H9 (cell line): ENCODE data around the gene LPAR6. TPM values are rescaled to one million over a fixed set of nuclear protein-coding genes. Genes with fewer than 3 reads are reported as not detected.
A peak's percentile ranks its signal among the peaks of the same experiment; 100 is the strongest.
"Not testable (repeated sequence)": the region's sequence is repeated elsewhere in the genome, so short reads cannot be mapped to it uniquely, and the experiment has no call there.

Experiments
- DNase-seq: peaks from one replicate; pipeline ENCODE4 v3.0.0-alpha.2; 2017
- H2AFZ ChIP-seq: one replicate; pipeline ENCODE4 v1.6.1; 2013; ENCODE audit warnings: mild to moderate bottlenecking, low read length, control low read depth, moderate library complexity
- H2AK5ac ChIP-seq: 2 replicates; pipeline ENCODE4 v1.6.1; 2013; ENCODE audit warnings: low read length, control low read depth, mixed read lengths; ENCODE audit not compliant: insufficient read length
- H2BK120ac ChIP-seq: one replicate; pipeline ENCODE4 v1.6.1; 2013; ENCODE audit warnings: low read depth, mild to moderate bottlenecking, low read length, control low read depth, inconsistent platforms; ENCODE audit not compliant: poor library complexity, severe bottlenecking
- H2BK12ac ChIP-seq: 2 replicates; pipeline ENCODE4 v1.6.1; 2013; ENCODE audit warnings: low read length, control low read depth, mixed read lengths, low read depth; ENCODE audit not compliant: insufficient read length
- H2BK15ac ChIP-seq: 2 replicates; pipeline ENCODE4 v1.6.1; 2013; ENCODE audit warnings: low read depth, low read length, control low read depth
- H2BK20ac ChIP-seq: one replicate; pipeline ENCODE4 v1.6.1; 2013; ENCODE audit warnings: low read depth, mild to moderate bottlenecking, low read length, control low read depth, inconsistent platforms; ENCODE audit not compliant: poor library complexity, severe bottlenecking
- H2BK5ac ChIP-seq: 2 replicates; pipeline ENCODE4 v1.6.1; 2013; ENCODE audit warnings: low read length, control low read depth, mixed read lengths; ENCODE audit not compliant: insufficient read length
- H3K14ac ChIP-seq: 2 replicates; pipeline ENCODE4 v1.6.1; 2013; ENCODE audit warnings: low read length, control low read depth; ENCODE audit not compliant: insufficient read depth
- H3K18ac ChIP-seq: 2 replicates; pipeline ENCODE4 v1.6.1; 2013; ENCODE audit warnings: low read depth, mild to moderate bottlenecking, mixed read lengths, low read length, control low read depth; ENCODE audit not compliant: insufficient read length
- H3K23ac ChIP-seq: 2 replicates; pipeline ENCODE4 v1.6.1; 2013; ENCODE audit warnings: low read length, control low read depth, mixed read lengths, low read depth; ENCODE audit not compliant: insufficient read length
- H3K23me2 ChIP-seq: 2 replicates; pipeline ENCODE4 v1.6.1; 2013; ENCODE audit warnings: low read depth, mild to moderate bottlenecking, mixed read lengths, low read length, control low read depth; ENCODE audit not compliant: insufficient read length, poor library complexity, severe bottlenecking
- H3K27ac ChIP-seq: 2 replicates; pipeline ENCODE4 v1.5.1; 2013; ENCODE audit warnings: low read length, control low read depth, mixed read lengths, low read depth; ENCODE audit not compliant: insufficient read length
- H3K27me3 ChIP-seq: 2 replicates; pipeline ENCODE4 v1.6.1; 2013; ENCODE audit warnings: low read length, control low read depth, inconsistent platforms; ENCODE audit not compliant: insufficient read depth
- H3K4ac ChIP-seq: 2 replicates; pipeline ENCODE4 v1.6.1; 2013; ENCODE audit warnings: low read depth, mild to moderate bottlenecking, control low read depth, inconsistent platforms, low read length, moderate library complexity
- H3K4me1 ChIP-seq: 2 replicates; pipeline ENCODE4 v1.6.1; 2013; ENCODE audit warnings: low read length, control low read depth, inconsistent platforms; ENCODE audit not compliant: insufficient read depth
- H3K4me2 ChIP-seq: 2 replicates; pipeline ENCODE4 v1.6.1; 2013; ENCODE audit warnings: low read length, control low read depth, mixed read lengths; ENCODE audit not compliant: insufficient read length, insufficient read depth
- H3K56ac ChIP-seq: 2 replicates; pipeline ENCODE4 v1.6.1; 2013; ENCODE audit warnings: low read depth, mild to moderate bottlenecking, mixed read lengths, low read length, control low read depth; ENCODE audit not compliant: insufficient read length
- H3K79me1 ChIP-seq: 2 replicates; pipeline ENCODE4 v1.6.1; 2013; ENCODE audit warnings: low read depth, mild to moderate bottlenecking, moderate library complexity, low read length, control low read depth, inconsistent platforms; ENCODE audit not compliant: insufficient read depth, poor library complexity, severe bottlenecking
- H3K79me2 ChIP-seq: 2 replicates; pipeline ENCODE4 v1.6.1; 2013; ENCODE audit warnings: low read length, control low read depth, inconsistent platforms; ENCODE audit not compliant: insufficient read depth
- H3K9ac ChIP-seq: 2 replicates; pipeline ENCODE4 v1.6.1; 2013; ENCODE audit warnings: low read length, control low read depth, mixed read lengths; ENCODE audit not compliant: insufficient read length; ENCODE audit errors: extremely low read depth
- H3K9me3 ChIP-seq: one replicate; pipeline ENCODE4 v1.6.1; 2013; ENCODE audit warnings: low read depth, low read length, inconsistent platforms; ENCODE audit not compliant: control insufficient read depth
- H3T11ph ChIP-seq: one replicate; pipeline ENCODE4 v1.6.1; 2013; ENCODE audit warnings: mild to moderate bottlenecking, low read length, control low read depth, inconsistent platforms
- H4K20me1 ChIP-seq: one replicate; pipeline ENCODE4 v1.6.1; 2013; ENCODE audit not compliant: control insufficient read depth, insufficient read length, insufficient read depth
- H4K5ac ChIP-seq: 2 replicates; pipeline ENCODE4 v1.6.1; 2013; ENCODE audit warnings: low read depth, mild to moderate bottlenecking, mixed read lengths, low read length, control low read depth; ENCODE audit not compliant: insufficient read length
- H4K8ac ChIP-seq: replicated peaks from 2 replicates; pipeline ENCODE4 v1.6.1; 2013; ENCODE audit warnings: low read length, control low read depth, mixed read lengths, low read depth; ENCODE audit not compliant: insufficient read length
- H4K91ac ChIP-seq: 2 replicates; pipeline ENCODE4 v1.6.1; 2013; ENCODE audit warnings: low read depth, mild to moderate bottlenecking, moderate library complexity, mixed read lengths, low read length, control low read depth; ENCODE audit not compliant: insufficient read length
- H3K27ac Mint-ChIP-seq, 3 experiments: 2 replicates in 2 of 3; 3 replicates in 1 of 3; pipeline ENCODE4 v1.8.0; 2020 to 2021; ENCODE audit warnings: mixed read lengths in 3 of 3, mild to moderate bottlenecking in 1 of 3, moderate library complexity in 1 of 3
- H3K27me3 Mint-ChIP-seq: 2 replicates; pipeline ENCODE4 v1.8.0; 2021; ENCODE audit warnings: low read depth, mild to moderate bottlenecking, moderate library complexity, mixed read lengths
- H3K36me3 Mint-ChIP-seq, 3 experiments: 2 replicates in 2 of 3; 3 replicates in 1 of 3; pipeline ENCODE4 v1.8.0; 2020 to 2021; ENCODE audit warnings: low read depth in 3 of 3, mixed read lengths in 3 of 3; ENCODE audit not compliant: insufficient read depth in 1 of 3
- H3K4me1 Mint-ChIP-seq, 2 experiments: 2 replicates each; pipeline ENCODE4 v1.8.0; 2020; ENCODE audit warnings: mixed read lengths in 2 of 2
- H3K4me3 Mint-ChIP-seq, 2 experiments: 2 replicates in 1 of 2; 3 replicates in 1 of 2; pipeline ENCODE4 v1.8.0; 2020 to 2021; ENCODE audit warnings: mild to moderate bottlenecking in 2 of 2, mixed read lengths in 2 of 2, moderate library complexity in 1 of 2
- H3K9me3 Mint-ChIP-seq, 2 experiments: 2 replicates in 1 of 2; 3 replicates in 1 of 2; pipeline ENCODE4 v1.8.0; 2020; ENCODE audit warnings: mild to moderate bottlenecking in 2 of 2, mixed read lengths in 2 of 2, moderate library complexity in 1 of 2
- whole genome bisulfite sequencing: extraction: QIAGEN DNeasy Blood & Tissue Kit; methylation state at CpG from one replicate; pipeline ENCODE4 v1.1.7; 2013; ENCODE audit warnings: missing lambda C conversion rate, low lambda C conversion rate, mixed read lengths; ENCODE audit not compliant: insufficient read length; ENCODE audit errors: extremely low coverage; 5-methylcytosine and 5-hydroxymethylcytosine counted together
- total RNA-seq: library from RNA; stranded (reverse); gene quantifications from 2 replicates; pipeline ENCODE4 v1.2.1, GENCODE V29; 2021
- TF ChIP-seq, protein P1 (sequence below): fragments of 200-600 bp; sonication (generic); conservative IDR thresholded peaks from 3 replicates; pipeline ENCODE4 v1.8.0; 2021; ENCODE audit warnings: antibody characterized with exemption, mild to moderate bottlenecking

LPAR6 gene
- total RNA-seq, 1 experiment from 2014 or later = 4.2 TPM

DNA sequence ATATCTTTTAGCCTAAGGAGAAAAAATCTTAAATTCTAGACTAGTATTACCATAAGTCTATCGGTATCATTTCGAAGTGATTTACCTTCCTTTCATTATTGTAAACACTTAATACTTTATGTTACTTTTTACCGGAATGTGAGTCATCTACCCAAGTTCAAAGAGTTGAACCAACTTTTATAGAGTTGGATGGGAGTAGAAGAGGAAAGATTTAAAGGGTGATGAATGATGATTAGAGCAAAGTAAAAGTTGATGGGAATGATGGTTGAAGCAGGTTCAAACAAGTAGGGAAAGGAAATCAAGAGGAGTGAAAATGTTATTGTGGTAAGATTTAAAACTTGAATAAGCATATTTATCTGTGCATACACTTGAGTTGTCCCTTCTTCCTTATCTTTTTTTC, 11.3 kb upstream of the LPAR6 start:
- DNase-seq = no peak
- Histone ChIP-seq H2BK20ac (no peak overlapping the region), H3K9ac (no peak overlapping the region), H2AK5ac (no peak overlapping the region), H3K18ac (no peak overlapping the region), H3K4ac (no peak overlapping the region), H3K9me3 (no peaks in the 10 kb centered on the region), H2BK15ac (no peak overlapping the region), H3K23ac (no peak overlapping the region), H2BK12ac (no peak overlapping the region), H4K5ac (no peak overlapping the region), H3K56ac (no peak overlapping the region), H3K79me2 (no peaks in the 10 kb centered on the region), H3K23me2 (no peaks in the 10 kb centered on the region), H2BK120ac (no peak overlapping the region), H4K20me1 (no peaks in the 10 kb centered on the region), H2BK5ac (no peak overlapping the region), H3K14ac (no peak overlapping the region), H2AFZ (no peak overlapping the region), H3K4me1 (no peaks in the 10 kb centered on the region), H4K91ac (no peak overlapping the region), H3K4me2 (no peak overlapping the region), H3T11ph (no peak overlapping the region), H3K27ac (no peak overlapping the region), H4K8ac (no peak overlapping the region), H3K27me3 (no peaks in the 10 kb centered on the region), H3K79me1 (no peaks in the 10 kb centered on the region)
- Mint-ChIP-seq H3K4me1 (no peaks in the 10 kb centered on the region), H3K27ac (no peak overlapping the region), H3K27me3 (no peaks in the 10 kb centered on the region), H3K4me3 (no peak overlapping the region), H3K9me3 (peaks cover 14 to 17% of the 10 kb centered on the region in 2 experiments; a peak in 3 of 5 replicates), H3K36me3 (peaks cover 5 to 14% (median 7%) of the 10 kb centered on the region in 3 experiments; a peak in 6 of 7 replicates)
- no CpG with 5 or more reads among the region's 3 CpGs for WGBS
- TF ChIP-seq, protein P1, sequence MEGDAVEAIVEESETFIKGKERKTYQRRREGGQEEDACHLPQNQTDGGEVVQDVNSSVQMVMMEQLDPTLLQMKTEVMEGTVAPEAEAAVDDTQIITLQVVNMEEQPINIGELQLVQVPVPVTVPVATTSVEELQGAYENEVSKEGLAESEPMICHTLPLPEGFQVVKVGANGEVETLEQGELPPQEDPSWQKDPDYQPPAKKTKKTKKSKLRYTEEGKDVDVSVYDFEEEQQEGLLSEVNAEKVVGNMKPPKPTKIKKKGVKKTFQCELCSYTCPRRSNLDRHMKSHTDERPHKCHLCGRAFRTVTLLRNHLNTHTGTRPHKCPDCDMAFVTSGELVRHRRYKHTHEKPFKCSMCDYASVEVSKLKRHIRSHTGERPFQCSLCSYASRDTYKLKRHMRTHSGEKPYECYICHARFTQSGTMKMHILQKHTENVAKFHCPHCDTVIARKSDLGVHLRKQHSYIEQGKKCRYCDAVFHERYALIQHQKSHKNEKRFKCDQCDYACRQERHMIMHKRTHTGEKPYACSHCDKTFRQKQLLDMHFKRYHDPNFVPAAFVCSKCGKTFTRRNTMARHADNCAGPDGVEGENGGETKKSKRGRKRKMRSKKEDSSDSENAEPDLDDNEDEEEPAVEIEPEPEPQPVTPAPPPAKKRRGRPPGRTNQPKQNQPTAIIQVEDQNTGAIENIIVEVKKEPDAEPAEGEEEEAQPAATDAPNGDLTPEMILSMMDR = no peak

DNA sequence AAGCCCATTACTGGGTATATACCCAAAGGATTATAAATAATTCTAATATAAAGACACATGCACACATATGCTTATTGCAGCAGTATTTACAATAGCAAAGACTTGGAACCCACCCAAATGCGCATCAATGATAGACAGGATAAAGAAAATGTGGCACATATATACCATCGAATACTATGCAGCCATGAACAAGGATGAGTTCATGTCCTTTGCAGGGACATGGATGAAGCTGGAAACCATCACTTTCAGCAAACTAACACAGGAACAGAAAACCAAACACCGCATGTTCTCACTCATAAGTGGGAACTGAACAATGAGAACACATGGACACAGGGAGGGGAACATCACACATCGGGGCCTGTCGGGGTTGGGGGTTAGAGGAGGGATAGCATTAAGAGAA, 9.1 kb upstream of the LPAR6 start:
- H4K5ac ChIP-seq, H3K23me2 ChIP-seq, H2BK120ac ChIP-seq, H3K14ac ChIP-seq, H3K4me1 Mint-ChIP-seq, H2AFZ ChIP-seq, H3K4me2 ChIP-seq, H3T11ph ChIP-seq, H3K9ac ChIP-seq, H3K79me1 ChIP-seq, H3K27me3 ChIP-seq, H3K4ac ChIP-seq, DNase-seq, H3K18ac ChIP-seq, H4K91ac ChIP-seq, H2AK5ac ChIP-seq, H3K27ac ChIP-seq, H2BK5ac ChIP-seq, H3K4me1 ChIP-seq, H3K79me2 ChIP-seq, H4K20me1 ChIP-seq, H2BK12ac ChIP-seq, H3K56ac ChIP-seq, H3K27me3 Mint-ChIP-seq, H2BK20ac ChIP-seq, H3K23ac ChIP-seq, H2BK15ac ChIP-seq, H4K8ac ChIP-seq, H3K27ac Mint-ChIP-seq, H3K9me3 ChIP-seq: not testable (repeated sequence)
- peaks cover 28 to 32% of the 10 kb centered on the region in 2 experiments for H3K9me3 Mint-ChIP-seq
- H3K4me3 Mint-ChIP-seq = peak overlapping the region in 1 of 2 experiments; percentile 47; a peak in 1 of 5 replicates
- WGBS = no CpG with 5 or more reads among the region's 5 CpGs
- peaks cover 10 to 29% (median 21%) of the 10 kb centered on the region in 3 experiments for H3K36me3 Mint-ChIP-seq
